Epithelial cell of esophagus (primary cell): ENCODE data around the gene NAALADL2.

Experiments used
- DNase-seq: peaks from one replicate; pipeline ENCODE4 v3.0.0; 2010; ENCODE audit warnings: low read depth
- H3K4me3 ChIP-seq: 2 replicates; pipeline ENCODE4 v1.5.1; 2011; ENCODE audit warnings: mild to moderate bottlenecking, low read length, control low read depth
- CTCF ChIP-seq: IDR thresholded peaks from 2 replicates; pipeline ENCODE4 v1.5.1; 2011; ENCODE audit warnings: low read depth, mild to moderate bottlenecking, low read length, control low read depth, inconsistent platforms; ENCODE audit not compliant: insufficient read depth; ENCODE audit errors: missing control alignments

The NAALADL2 gene

DNA sequence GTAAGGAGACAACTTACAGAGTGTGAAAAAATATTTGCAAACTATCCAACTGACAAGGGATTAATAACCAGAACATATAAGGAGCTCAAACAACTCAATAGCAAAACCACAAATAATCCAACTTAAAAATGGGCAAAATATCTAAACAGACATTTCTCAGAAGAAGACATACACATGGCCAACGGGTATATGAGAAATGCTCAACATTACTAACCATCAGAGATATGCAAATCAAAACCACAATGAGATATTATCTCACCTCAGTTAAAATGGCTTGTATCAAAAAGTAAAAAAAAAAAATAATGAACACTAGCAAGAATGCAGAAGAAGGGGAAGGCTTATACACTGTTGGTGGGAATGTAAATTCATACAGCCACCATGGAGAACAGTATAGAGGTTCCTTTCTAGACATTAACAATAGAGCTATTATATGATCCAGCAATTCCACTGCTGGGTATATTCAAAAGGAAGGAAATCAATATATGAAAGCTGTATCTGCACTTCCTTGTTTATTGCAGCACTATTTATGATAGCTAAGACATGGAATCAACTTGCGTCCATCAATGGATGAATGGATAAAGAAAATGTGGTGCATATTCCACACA is 998.6 kb downstream of the NAALADL2 start:
- TF ChIP-seq CTCF: no peak
- H3K4me3 ChIP-seq: no peak overlapping the region
- no peak for DNase-seq
